Measurements from ENCODE around the gene OR1E1. TPM values are rescaled to one million over a fixed set of nuclear protein-coding genes. Genes with fewer than 3 reads are reported as not detected.
"Not testable (repeated sequence)": the region's sequence is repeated elsewhere in the genome, so short reads cannot be mapped to it uniquely, and the experiment has no call there.

The OR1E1 gene
- polyA plus RNA-seq, 1 donor (not counting 4 experiments of a cell fraction or from before 2014, with no cell fraction given): not detected

DNA sequence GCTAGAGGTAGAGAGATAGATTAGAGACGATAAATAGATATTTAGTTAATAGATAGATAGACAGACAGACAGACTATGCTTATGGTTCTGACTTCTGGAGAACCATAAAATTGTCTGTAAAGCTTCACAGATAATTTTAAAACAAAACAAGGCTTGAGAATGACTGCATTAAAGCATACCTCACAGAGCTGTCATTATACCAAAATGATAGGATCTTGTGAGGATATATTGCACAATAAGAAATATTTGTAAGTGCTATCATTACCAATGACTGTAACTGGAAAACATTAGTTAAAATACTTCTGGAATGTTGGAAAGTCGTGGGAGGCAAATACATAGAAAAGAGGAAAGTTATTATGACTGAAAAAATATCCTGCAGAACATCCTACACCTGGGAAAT lies 3.6 kb upstream of the OR1E1 start:
- H3K4me2 ChIP-seq (ENCODE audit: control insufficient read depth, extremely low read depth, insufficient read depth, low read depth, low read length): no peak overlapping the region
- H3K9ac ChIP-seq (ENCODE audit: control insufficient read depth, extremely low read depth, insufficient read depth, low read length): no peak overlapping the region
- H3K79me2 ChIP-seq (ENCODE audit: control insufficient read depth, insufficient read depth, low read length): no peaks in the 10 kb centered on the region
- H3K36me3 ChIP-seq (ENCODE audit: control insufficient read depth in 2 of 2, extremely low read depth in 1 of 2, insufficient read depth in 2 of 2, low read length in 2 of 2): no peaks in the 10 kb centered on the region
- no peak for FAIRE-seq
- H3K4me1 ChIP-seq (ENCODE audit: control insufficient read depth, extremely low read depth, insufficient read depth, low read length): no peaks in the 10 kb centered on the region
- no peak overlapping the region for H3K4me3 ChIP-seq (ENCODE audit: control insufficient read depth in 2 of 3, extremely low read depth in 1 of 3, insufficient read depth in 2 of 3, low read depth in 1 of 3, low read length in 3 of 3)
- H2AFZ ChIP-seq (ENCODE audit: control insufficient read depth, low read length): no peak overlapping the region
- no peaks in the 10 kb centered on the region for H3K9me1 ChIP-seq (ENCODE audit: control insufficient read depth, extremely low read depth, insufficient read depth, low read length)
- dilution Hi-C loops (cut with MboI; ENCODE audit: extremely low pct_ligation_motif_present, low sequenced_read_pairs): no loop called here
- H3K27me3 ChIP-seq (ENCODE audit: control insufficient read depth, extremely low read depth, insufficient read depth, low read length): no peaks in the 10 kb centered on the region
- TF ChIP-seq EZH2 (IDR thresholded peaks at IDR 0.05; ENCODE audit: low read length): no peak
- no peak for TF ChIP-seq CTCF (optimal IDR thresholded peaks at IDR 0.05 in 1 of 3, IDR thresholded peaks at IDR 0.05 in 1 of 3, conservative IDR thresholded peaks at IDR 0.05 in 1 of 3; ENCODE audit: extremely low read depth in 1 of 3, insufficient read depth in 2 of 3, low read length in 3 of 3)
- H4K20me1 ChIP-seq (ENCODE audit: control insufficient read depth, extremely low read depth, insufficient read depth, low read length): no peaks in the 10 kb centered on the region
- no peak overlapping the region for H3K27ac ChIP-seq (ENCODE audit: control insufficient read depth, insufficient read depth, low read length)
- H3K9me3 ChIP-seq (ENCODE audit: control insufficient read depth, low read depth, low read length): no peaks in the 10 kb centered on the region
- no peak for DNase-seq (ENCODE audit: low read depth, low spot score)

DNA sequence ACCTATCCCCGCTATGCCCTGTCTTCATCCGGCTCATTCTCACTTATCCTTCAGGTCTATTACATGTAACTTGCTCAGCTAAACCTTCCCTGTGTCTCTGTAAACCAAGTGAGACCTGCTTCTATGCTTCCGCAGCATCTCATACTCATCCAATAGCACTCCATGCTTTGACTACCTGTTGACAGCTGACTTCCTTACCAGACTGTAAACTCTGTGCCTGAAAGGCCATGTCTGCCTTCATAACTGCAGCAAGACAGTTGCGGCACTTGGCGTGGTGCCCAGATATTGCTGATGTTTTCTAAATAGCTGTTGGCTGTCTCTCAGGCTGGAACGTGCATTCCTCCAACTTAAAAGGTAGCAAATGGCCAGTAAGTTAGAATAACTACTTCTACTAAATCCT lies 1.8 kb upstream of the OR1E1 start:
- no peaks in the 10 kb centered on the region for H3K27me3 ChIP-seq (ENCODE audit: control insufficient read depth, extremely low read depth, insufficient read depth, low read length)
- H3K27ac ChIP-seq (ENCODE audit: control insufficient read depth, insufficient read depth, low read length): no peak overlapping the region
- H3K4me2 ChIP-seq (ENCODE audit: control insufficient read depth, extremely low read depth, insufficient read depth, low read depth, low read length): no peak overlapping the region
- H3K4me1 ChIP-seq (ENCODE audit: control insufficient read depth, extremely low read depth, insufficient read depth, low read length): no peaks in the 10 kb centered on the region
- H3K9me3 ChIP-seq (ENCODE audit: control insufficient read depth, low read depth, low read length): no peaks in the 10 kb centered on the region
- H3K36me3 ChIP-seq (ENCODE audit: control insufficient read depth in 2 of 2, extremely low read depth in 1 of 2, insufficient read depth in 2 of 2, low read length in 2 of 2): no peaks in the 10 kb centered on the region
- H2AFZ ChIP-seq (ENCODE audit: control insufficient read depth, low read length): no peak overlapping the region
- H3K4me3 ChIP-seq (ENCODE audit: control insufficient read depth in 2 of 3, extremely low read depth in 1 of 3, insufficient read depth in 2 of 3, low read depth in 1 of 3, low read length in 3 of 3): no peak overlapping the region
- H3K9me1 ChIP-seq (ENCODE audit: control insufficient read depth, extremely low read depth, insufficient read depth, low read length): no peaks in the 10 kb centered on the region
- TF ChIP-seq EZH2 (IDR thresholded peaks at IDR 0.05; ENCODE audit: low read length): no peak
- no peak for TF ChIP-seq CTCF (optimal IDR thresholded peaks at IDR 0.05 in 1 of 3, IDR thresholded peaks at IDR 0.05 in 1 of 3, conservative IDR thresholded peaks at IDR 0.05 in 1 of 3; ENCODE audit: extremely low read depth in 1 of 3, insufficient read depth in 2 of 3, low read length in 3 of 3)
- FAIRE-seq (no peak), DNase-seq (ENCODE audit: low read depth, low spot score) (no peak)
- H3K9ac ChIP-seq (ENCODE audit: control insufficient read depth, extremely low read depth, insufficient read depth, low read length): no peak overlapping the region
- H3K79me2 ChIP-seq (ENCODE audit: control insufficient read depth, insufficient read depth, low read length): no peaks in the 10 kb centered on the region
- no peaks in the 10 kb centered on the region for H4K20me1 ChIP-seq (ENCODE audit: control insufficient read depth, extremely low read depth, insufficient read depth, low read length)
- dilution Hi-C loops (cut with MboI; ENCODE audit: extremely low pct_ligation_motif_present, low sequenced_read_pairs): no loop called here

GRCh38 chr17:3397801-3398200 lies 409 bp downstream of the OR1E1 start:
- dilution Hi-C loops (cut with MboI; ENCODE audit: extremely low pct_ligation_motif_present, low sequenced_read_pairs); H3K79me2 ChIP-seq (ENCODE audit: control insufficient read depth, insufficient read depth, low read length); H3K27ac ChIP-seq (ENCODE audit: control insufficient read depth, insufficient read depth, low read length); H3K9me3 ChIP-seq (ENCODE audit: control insufficient read depth, low read depth, low read length); H3K9me1 ChIP-seq (ENCODE audit: control insufficient read depth, extremely low read depth, insufficient read depth, low read length); H3K36me3 ChIP-seq (ENCODE audit: control insufficient read depth in 2 of 2, extremely low read depth in 1 of 2, insufficient read depth in 2 of 2, low read length in 2 of 2); DNase-seq (ENCODE audit: low read depth, low spot score); H3K4me1 ChIP-seq (ENCODE audit: control insufficient read depth, extremely low read depth, insufficient read depth, low read length); H3K4me2 ChIP-seq (ENCODE audit: control insufficient read depth, extremely low read depth, insufficient read depth, low read depth, low read length); H3K4me3 ChIP-seq (ENCODE audit: control insufficient read depth in 2 of 3, extremely low read depth in 1 of 3, insufficient read depth in 2 of 3, low read depth in 1 of 3, low read length in 3 of 3); H4K20me1 ChIP-seq (ENCODE audit: control insufficient read depth, extremely low read depth, insufficient read depth, low read length); H2AFZ ChIP-seq (ENCODE audit: control insufficient read depth, low read length); H3K27me3 ChIP-seq (ENCODE audit: control insufficient read depth, extremely low read depth, insufficient read depth, low read length); H3K9ac ChIP-seq (ENCODE audit: control insufficient read depth, extremely low read depth, insufficient read depth, low read length): not testable (repeated sequence)
- peak; percentile 53 for FAIRE-seq
